LNCaP clone FGC (cell line): ENCODE results near the gene KNOP1.
"Not testable (repeated sequence)": the region's sequence is repeated elsewhere in the genome, so short reads cannot be mapped to it uniquely, and the experiment has no call there.

Experiments used
- DNase-seq: peaks from one replicate; pipeline ENCODE4 v3.0.0-alpha.2; 2011; ENCODE audit warnings: low read depth
- H3K4me3 ChIP-seq: 2 replicates; pipeline ENCODE4 v1.5.1; 2011; ENCODE audit warnings: mild to moderate bottlenecking, low read depth, low read length, control low read depth
- CTCF ChIP-seq: IDR thresholded peaks from 2 replicates; pipeline ENCODE4 v1.5.1; 2012; ENCODE audit warnings: mild to moderate bottlenecking; ENCODE audit not compliant: control insufficient read depth, insufficient read depth; ENCODE audit errors: extremely low read depth

KNOP1 gene

GRCh38 chr16:19718624-19718965, 568 bp upstream of the KNOP1 start:
- H3K4me3 ChIP-seq: peak overlapping the region; percentile 98
- DNase-seq: no peak
- TF ChIP-seq CTCF: no peak

GRCh38 chr16:19717314-19717713, 713 bp downstream of the KNOP1 start:
- peak overlapping the region; percentile 98 for H3K4me3 ChIP-seq
- TF ChIP-seq CTCF: no peak
- DNase-seq: no peak

- not testable (repeated sequence) for DNase-seq
- H3K4me3 ChIP-seq: peak overlapping the region; percentile 98
These were observed 1.3 kb downstream of the KNOP1 start for GRCh38 chr16:19716728-19717127.

GRCh38 chr16:19716183-19716582, 1.8 kb downstream of the KNOP1 start:
- no peak for TF ChIP-seq CTCF

GRCh38 chr16:19715566-19715965, 2.5 kb downstream of the KNOP1 start:
- DNase-seq: no peak
- no peak overlapping the region for H3K4me3 ChIP-seq
- no peak for TF ChIP-seq CTCF

More at GRCh38 chr16:19716183-19716582, 1.8 kb downstream of the KNOP1 start:
- peak; percentile 52 for DNase-seq
- peak overlapping the region; percentile 98 for H3K4me3 ChIP-seq

- no peak for TF ChIP-seq CTCF
- DNase-seq: no peak
- no peak overlapping the region for H3K4me3 ChIP-seq
These were observed 4.3 kb downstream of the KNOP1 start for GRCh38 chr16:19713697-19714096.

GRCh38 chr16:19712418-19713058, 5.5 kb downstream of the KNOP1 start:
- TF ChIP-seq CTCF: no peak
- no peak overlapping the region for H3K4me3 ChIP-seq
- no peak for DNase-seq
